GM21526 (cell line): ENCODE data around the gene KCNH6.

Experiments used
- ATAC-seq: cut with Tn5 transposase; IDR thresholded peaks from one replicate; pipeline ENCODE4 v1.9.1; 2021; ENCODE audit warnings: moderate library complexity; ENCODE audit not compliant: unreplicated experiment, low FRiP score

The KCNH6 gene

GRCh38 chr17:63533433-63534077, 10.4 kb downstream of the KCNH6 start:
- no peak for ATAC-seq

GRCh38 chr17:63534078-63534570, 11.0 kb downstream of the KCNH6 start:
- no peak for ATAC-seq

- ATAC-seq, result no peak
These were observed 11.8 kb downstream of the KCNH6 start for GRCh38 chr17:63534816-63535455.

GRCh38 chr17:63535640-63536039, 12.5 kb downstream of the KCNH6 start:
- ATAC-seq, result no peak

- ATAC-seq, result no peak
These were observed 13.8 kb downstream of the KCNH6 start for GRCh38 chr17:63537001-63537400.

GRCh38 chr17:63537991-63538692, 15.0 kb downstream of the KCNH6 start:
- ATAC-seq, result no peak

GRCh38 chr17:63538693-63539595, 15.8 kb downstream of the KCNH6 start:
- no peak for ATAC-seq

- no peak for ATAC-seq
These were observed 17.4 kb downstream of the KCNH6 start for GRCh38 chr17:63540590-63540989.

GRCh38 chr17:63542218-63542545, 19.0 kb downstream of the KCNH6 start:
- no peak for ATAC-seq

GRCh38 chr17:63542942-63543821, 20.0 kb downstream of the KCNH6 start:
- no peak for ATAC-seq

- no peak for ATAC-seq
These were observed 20.8 kb downstream of the KCNH6 start for GRCh38 chr17:63543822-63544420.

GRCh38 chr17:63544467-63545301, 21.5 kb downstream of the KCNH6 start:
- no peak for ATAC-seq

- no peak for ATAC-seq
These were observed 23.3 kb downstream of the KCNH6 start for GRCh38 chr17:63546308-63547082.

GRCh38 chr17:63547083-63547523, 23.9 kb downstream of the KCNH6 start:
- ATAC-seq, result no peak

- ATAC-seq, result peak; percentile 20
These were observed 26.3 kb downstream of the KCNH6 start for GRCh38 chr17:63549289-63549945.

- peak; percentile 94 for ATAC-seq
These were observed 27.0 kb downstream of the KCNH6 start, which contains the start of gene DCAF7 for GRCh38 chr17:63549946-63550816. Gene DCAF7, plus strand, starts transcription at chr17:63550477. Its CDS starts 201 bp downstream, at chr17:63550678.
